ENCODE data around the gene APC2. TPM values are rescaled to one million over a fixed set of nuclear protein-coding genes. Genes with fewer than 3 reads are reported as not detected.

The APC2 gene
- total RNA-seq, 1 experiment from 2014 or later, result 1.4 TPM

DNA sequence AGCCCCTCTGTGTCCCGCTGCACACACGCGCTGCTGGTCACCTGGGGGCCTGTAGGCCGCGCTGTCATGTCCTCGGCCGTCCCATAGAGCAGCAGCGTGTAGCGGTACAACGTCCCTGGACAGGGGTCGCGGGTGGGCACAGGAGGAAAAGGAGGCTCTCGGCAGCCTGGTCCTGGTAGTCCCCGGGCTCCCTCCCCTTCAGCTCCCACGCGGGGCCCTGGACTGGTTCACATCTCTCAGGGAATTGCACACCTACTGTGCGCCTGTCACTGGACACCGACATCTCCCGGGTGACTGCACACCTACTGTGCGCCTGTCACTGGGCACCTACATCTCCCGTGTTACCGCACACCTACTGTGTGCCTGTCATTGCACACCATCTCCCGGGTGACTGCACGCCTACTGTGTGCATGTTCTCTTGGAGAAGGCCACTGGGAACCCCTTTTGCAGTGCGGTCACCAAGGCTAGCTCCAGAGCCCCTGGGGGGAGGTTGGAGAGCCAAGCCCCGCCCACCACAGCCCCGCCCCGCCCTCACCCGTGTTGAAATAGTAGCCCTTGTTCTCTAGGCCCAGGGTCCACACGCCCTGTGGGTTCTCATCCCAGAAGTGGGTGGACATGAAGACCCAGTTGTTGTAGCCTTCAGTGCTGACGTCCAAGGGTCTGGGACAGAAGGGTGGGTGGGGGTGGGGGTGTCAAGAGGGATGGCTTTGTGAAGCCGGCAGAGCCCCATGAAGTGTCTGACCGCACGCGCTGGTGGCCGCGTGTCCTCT, 32.6 kb downstream of the APC2 start:
- TF ChIP-seq, protein P1, sequence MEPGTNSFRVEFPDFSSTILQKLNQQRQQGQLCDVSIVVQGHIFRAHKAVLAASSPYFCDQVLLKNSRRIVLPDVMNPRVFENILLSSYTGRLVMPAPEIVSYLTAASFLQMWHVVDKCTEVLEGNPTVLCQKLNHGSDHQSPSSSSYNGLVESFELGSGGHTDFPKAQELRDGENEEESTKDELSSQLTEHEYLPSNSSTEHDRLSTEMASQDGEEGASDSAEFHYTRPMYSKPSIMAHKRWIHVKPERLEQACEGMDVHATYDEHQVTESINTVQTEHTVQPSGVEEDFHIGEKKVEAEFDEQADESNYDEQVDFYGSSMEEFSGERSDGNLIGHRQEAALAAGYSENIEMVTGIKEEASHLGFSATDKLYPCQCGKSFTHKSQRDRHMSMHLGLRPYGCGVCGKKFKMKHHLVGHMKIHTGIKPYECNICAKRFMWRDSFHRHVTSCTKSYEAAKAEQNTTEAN (CRISPR knock-in tag; IDR thresholded peaks at IDR 0.05), result no peak
- TF ChIP-seq ZNF671 (CRISPR knock-in tag; IDR thresholded peaks at IDR 0.05), result no peak
- TF ChIP-seq ZNF396 (CRISPR knock-in tag; IDR thresholded peaks at IDR 0.05; ENCODE audit: borderline replicate concordance), result no peak
- TF ChIP-seq NR2C2 (CRISPR knock-in tag; IDR thresholded peaks at IDR 0.05), result no peak
- TF ChIP-seq ZBTB21 (CRISPR knock-in tag; IDR thresholded peaks at IDR 0.05; ENCODE audit: borderline replicate concordance), result no peak
- TF ChIP-seq TP53 (CRISPR knock-in tag; IDR thresholded peaks at IDR 0.05), result no peak
- no peak for TF ChIP-seq JAZF1 (CRISPR knock-in tag; IDR thresholded peaks at IDR 0.05)
- no peak for TF ChIP-seq FOXP1 (CRISPR knock-in tag; IDR thresholded peaks at IDR 0.05; ENCODE audit: borderline replicate concordance)
- no peak for TF ChIP-seq CREM (CRISPR knock-in tag; IDR thresholded peaks at IDR 0.05)
- TF ChIP-seq RELA (CRISPR knock-in tag; IDR thresholded peaks at IDR 0.05; ENCODE audit: borderline replicate concordance), result no peak
- no peak for TF ChIP-seq AFF4 (CRISPR knock-in tag; IDR thresholded peaks at IDR 0.05; ENCODE audit: borderline replicate concordance)
- TF ChIP-seq ARID4B (CRISPR knock-in tag; IDR thresholded peaks at IDR 0.05; ENCODE audit: borderline replicate concordance), result no peak
- TF ChIP-seq ZMAT4 (CRISPR knock-in tag; IDR thresholded peaks at IDR 0.05), result no peak
- no peak for TF ChIP-seq NR3C1 (CRISPR knock-in tag; conservative IDR thresholded peaks at IDR 0.05; ENCODE audit: low read depth)
- TF ChIP-seq ATF6 (CRISPR knock-in tag; IDR thresholded peaks at IDR 0.05), result no peak
- TF ChIP-seq TEAD4 (CRISPR knock-in tag; IDR thresholded peaks at IDR 0.05), result no peak
- TF ChIP-seq NFATC4 (CRISPR knock-in tag; IDR thresholded peaks at IDR 0.05), result no peak
- TF ChIP-seq TCF7 (CRISPR knock-in tag; IDR thresholded peaks at IDR 0.05; ENCODE audit: low read depth), result no peak
- TF ChIP-seq, protein P2, sequence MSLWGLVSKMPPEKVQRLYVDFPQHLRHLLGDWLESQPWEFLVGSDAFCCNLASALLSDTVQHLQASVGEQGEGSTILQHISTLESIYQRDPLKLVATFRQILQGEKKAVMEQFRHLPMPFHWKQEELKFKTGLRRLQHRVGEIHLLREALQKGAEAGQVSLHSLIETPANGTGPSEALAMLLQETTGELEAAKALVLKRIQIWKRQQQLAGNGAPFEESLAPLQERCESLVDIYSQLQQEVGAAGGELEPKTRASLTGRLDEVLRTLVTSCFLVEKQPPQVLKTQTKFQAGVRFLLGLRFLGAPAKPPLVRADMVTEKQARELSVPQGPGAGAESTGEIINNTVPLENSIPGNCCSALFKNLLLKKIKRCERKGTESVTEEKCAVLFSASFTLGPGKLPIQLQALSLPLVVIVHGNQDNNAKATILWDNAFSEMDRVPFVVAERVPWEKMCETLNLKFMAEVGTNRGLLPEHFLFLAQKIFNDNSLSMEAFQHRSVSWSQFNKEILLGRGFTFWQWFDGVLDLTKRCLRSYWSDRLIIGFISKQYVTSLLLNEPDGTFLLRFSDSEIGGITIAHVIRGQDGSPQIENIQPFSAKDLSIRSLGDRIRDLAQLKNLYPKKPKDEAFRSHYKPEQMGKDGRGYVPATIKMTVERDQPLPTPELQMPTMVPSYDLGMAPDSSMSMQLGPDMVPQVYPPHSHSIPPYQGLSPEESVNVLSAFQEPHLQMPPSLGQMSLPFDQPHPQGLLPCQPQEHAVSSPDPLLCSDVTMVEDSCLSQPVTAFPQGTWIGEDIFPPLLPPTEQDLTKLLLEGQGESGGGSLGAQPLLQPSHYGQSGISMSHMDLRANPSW (CRISPR knock-in tag; conservative IDR thresholded peaks at IDR 0.05; ENCODE audit: low read depth), result no peak
- TF ChIP-seq, protein P3, sequence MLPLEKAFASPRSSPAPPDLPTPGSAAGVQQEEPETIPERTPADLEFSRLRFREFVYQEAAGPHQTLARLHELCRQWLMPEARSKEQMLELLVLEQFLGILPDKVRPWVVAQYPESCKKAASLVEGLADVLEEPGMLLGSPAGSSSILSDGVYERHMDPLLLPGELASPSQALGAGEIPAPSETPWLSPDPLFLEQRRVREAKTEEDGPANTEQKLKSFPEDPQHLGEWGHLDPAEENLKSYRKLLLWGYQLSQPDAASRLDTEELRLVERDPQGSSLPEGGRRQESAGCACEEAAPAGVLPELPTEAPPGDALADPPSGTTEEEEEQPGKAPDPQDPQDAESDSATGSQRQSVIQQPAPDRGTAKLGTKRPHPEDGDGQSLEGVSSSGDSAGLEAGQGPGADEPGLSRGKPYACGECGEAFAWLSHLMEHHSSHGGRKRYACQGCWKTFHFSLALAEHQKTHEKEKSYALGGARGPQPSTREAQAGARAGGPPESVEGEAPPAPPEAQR (CRISPR knock-in tag; IDR thresholded peaks at IDR 0.05), result no peak
- POLR2A ChIA-PET, result no interaction called here
- no peak for ATAC-seq
- Mint-ChIP-seq H3K36me3 (no peaks in the 10 kb centered on the region; the same call in 1 of the 2 replicates), H3K4me3 (no peak overlapping the region), H3K27me3 (ENCODE audit: low read depth) (no peaks in the 10 kb centered on the region; the same call in 1 of the 2 replicates), H3K27ac (no peak overlapping the region), H3K9me3 (no peaks in the 10 kb centered on the region), H3K4me1 (peaks cover 7% of the 10 kb centered on the region; the same call in 1 of the 2 replicates)
- CTCF ChIA-PET, result interaction anchor here (0.6 kb wide), 1 partner anchor 310 kb away, joined by 3 read pairs; no protein-coding TSS in a partner anchor
- no peak for DNase-seq (ENCODE audit: low spot score)

All from WTC11 (cell line).